Measurements from ENCODE around the gene LDB1. TPM values are rescaled to one million over a fixed set of nuclear protein-coding genes. Genes with fewer than 3 reads are reported as not detected.

Gene LDB1
- polyA plus RNA-seq, 1 donor, result 125 TPM

DNA sequence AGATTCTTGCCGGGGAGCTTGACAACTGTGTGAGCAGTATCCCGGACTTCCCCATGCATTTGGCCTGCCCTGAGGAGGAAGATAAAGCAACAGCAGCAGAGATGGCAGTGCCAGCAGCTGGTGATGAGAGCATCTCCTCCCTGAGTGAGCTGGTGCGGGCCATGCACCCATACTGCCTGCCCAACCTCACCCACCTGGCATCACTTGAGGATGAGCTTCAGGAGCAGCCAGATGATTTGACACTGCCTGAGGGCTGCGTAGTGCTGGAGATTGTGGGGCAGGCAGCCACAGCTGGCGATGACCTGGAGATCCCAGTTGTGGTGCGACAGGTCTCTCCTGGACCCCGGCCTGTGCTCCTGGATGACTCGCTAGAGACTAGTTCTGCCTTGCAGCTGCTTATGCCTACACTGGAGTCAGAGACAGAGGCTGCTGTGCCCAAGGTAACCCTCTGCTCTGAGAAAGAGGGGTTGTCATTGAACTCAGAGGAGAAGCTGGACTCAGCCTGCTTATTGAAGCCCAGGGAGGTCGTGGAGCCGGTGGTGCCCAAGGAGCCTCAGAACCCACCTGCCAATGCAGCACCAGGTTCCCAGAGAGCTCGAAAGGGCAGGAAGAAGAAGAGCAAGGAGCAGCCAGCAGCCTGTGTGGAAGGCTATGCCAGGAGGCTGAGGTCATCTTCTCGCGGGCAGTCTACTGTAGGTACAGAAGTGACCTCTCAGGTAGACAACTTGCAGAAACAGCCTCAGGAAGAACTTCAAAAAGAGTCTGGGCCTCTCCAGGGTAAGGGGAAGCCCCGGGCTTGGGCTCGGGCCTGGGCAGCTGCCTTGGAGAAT, 19.3 kb upstream of the LDB1 start:
- DNase-seq, result no peak

- DNase-seq, result no peak
Measured at GRCh38 chr10:102135956-102136526, 15.9 kb upstream of the LDB1 start.

GRCh38 chr10:102134416-102134815, 14.2 kb upstream of the LDB1 start:
- DNase-seq, result no peak

GRCh38 chr10:102133373-102134195, 13.4 kb upstream of the LDB1 start:
- no peak for DNase-seq

GRCh38 chr10:102132563-102133372, 12.6 kb upstream of the LDB1 start, which contains the start of gene PPRC1:
TSS of gene PPRC1 (plus strand) at chr10:102133040. CDS start at chr10:102133069, 29 bp downstream.
- peak; percentile 99 for DNase-seq

GRCh38 chr10:102132193-102132562, 12.0 kb upstream of the LDB1 start:
- no peak for DNase-seq

DNA sequence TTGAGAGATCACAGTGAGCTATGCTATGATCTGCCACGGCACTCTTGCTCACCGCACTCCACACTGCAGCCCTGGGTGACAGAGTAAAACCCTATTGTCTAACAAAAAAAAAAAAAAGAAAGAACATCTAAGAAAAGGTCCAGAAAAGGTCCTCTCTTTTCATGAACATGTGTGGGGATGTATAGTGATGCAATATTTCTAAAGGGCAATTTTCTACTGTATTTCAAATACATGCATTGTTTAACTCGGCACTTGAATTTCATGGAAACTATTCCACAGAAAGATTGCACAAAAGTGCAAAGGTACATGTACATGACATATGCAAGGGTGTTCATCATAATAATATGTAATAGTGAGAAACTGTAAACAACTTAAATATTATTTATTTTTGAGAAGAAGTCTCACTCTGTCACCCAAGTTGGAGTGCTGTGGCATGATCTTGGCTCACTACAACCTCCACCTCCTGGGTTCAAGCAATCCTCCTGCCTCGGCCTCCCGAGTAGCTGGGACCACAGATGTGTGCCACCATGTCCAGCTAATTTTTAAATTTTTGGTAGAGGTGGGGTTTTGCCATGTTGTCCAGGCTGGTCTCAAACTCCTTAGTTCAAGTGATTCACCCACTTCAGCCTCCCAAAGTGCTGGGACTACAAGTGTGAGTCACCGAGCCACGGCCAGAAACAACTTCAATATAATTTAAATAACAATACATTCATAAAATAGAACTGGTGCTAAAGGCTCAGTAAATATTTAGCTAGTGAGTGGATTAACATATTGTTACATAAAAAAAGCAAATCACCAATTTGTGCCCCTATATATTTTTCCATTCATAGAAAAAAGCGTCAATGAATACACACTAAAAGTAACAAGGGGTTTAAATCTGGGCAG, 11.4 kb upstream of the LDB1 start:
- no peak for DNase-seq

GRCh38 chr10:102123223-102123622, 3.1 kb upstream of the LDB1 start:
- no peak for DNase-seq

- DNase-seq, result no peak
Measured at GRCh38 chr10:102122450-102122849, 2.3 kb upstream of the LDB1 start.

- no peak for DNase-seq
Measured at GRCh38 chr10:102121739-102122372, 1.7 kb upstream of the LDB1 start.

GRCh38 chr10:102120991-102121738, 997 bp upstream of the LDB1 start:
- peak; percentile 91 for DNase-seq

GRCh38 chr10:102119417-102120141, 589 bp downstream of the LDB1 start:
- DNase-seq, result no peak

GRCh38 chr10:102118867-102119266, 1.3 kb downstream of the LDB1 start:
- no peak for DNase-seq

- peak; percentile 83 for DNase-seq
Measured at GRCh38 chr10:102117391-102118159, 2.6 kb downstream of the LDB1 start.

DNA sequence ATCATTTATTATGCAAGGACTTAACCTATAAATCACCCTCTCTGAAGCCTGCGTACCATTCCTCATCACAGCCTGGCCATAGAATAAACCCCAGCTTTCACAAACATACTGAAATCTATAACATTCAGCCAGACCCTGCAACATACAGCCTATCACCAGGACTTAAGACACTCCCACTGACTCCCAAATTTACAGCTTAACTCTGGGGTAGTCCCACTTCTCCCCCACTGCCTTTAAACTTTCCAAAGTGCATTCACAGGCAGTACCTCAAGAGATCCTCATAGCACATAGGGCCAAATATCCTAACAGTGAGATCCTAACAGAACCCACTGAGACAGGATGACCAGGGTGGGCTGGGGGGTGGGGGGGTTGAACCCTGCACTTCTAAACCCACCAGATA, 3.5 kb downstream of the LDB1 start:
- no peak for DNase-seq

- no peak for DNase-seq
Measured at GRCh38 chr10:102115775-102116174, 4.4 kb downstream of the LDB1 start.

- DNase-seq, result peak; percentile 94
Measured at GRCh38 chr10:102114861-102115618, 5.1 kb downstream of the LDB1 start.

Data from left kidney (tissue), 2 donors.